HFFc6 (cell line): ENCODE results near the gene ARPC1B. TPM values are rescaled to one million over a fixed set of nuclear protein-coding genes. Genes with fewer than 3 reads are reported as not detected.
"Not testable (repeated sequence)": the region's sequence is repeated elsewhere in the genome, so short reads cannot be mapped to it uniquely, and the experiment has no call there.

Experiments
- DNase-seq: peaks from one replicate; pipeline ENCODE4 v3.0.0-alpha.2; 2018
- H3K27ac Mint-ChIP-seq: 2 replicates; pipeline ENCODE4 v1.8.0; 2020; ENCODE audit warnings: mild to moderate bottlenecking, mixed read lengths
- H3K27me3 Mint-ChIP-seq: 2 replicates; pipeline ENCODE4 v1.8.0; 2021; ENCODE audit warnings: mild to moderate bottlenecking, moderate library complexity, mixed read lengths; ENCODE audit not compliant: insufficient read depth
- H3K36me3 Mint-ChIP-seq: 2 replicates; pipeline ENCODE4 v1.8.0; 2021; ENCODE audit warnings: low read depth, mixed read lengths
- H3K4me1 Mint-ChIP-seq: 2 replicates; pipeline ENCODE4 v1.8.0; 2020; ENCODE audit warnings: low read depth, mixed read lengths
- H3K4me3 Mint-ChIP-seq: 2 replicates; pipeline ENCODE4 v1.8.0; 2020; ENCODE audit warnings: mild to moderate bottlenecking, moderate library complexity, mixed read lengths
- H3K9me3 Mint-ChIP-seq: 2 replicates; pipeline ENCODE4 v1.8.0; 2020; ENCODE audit warnings: mild to moderate bottlenecking, mixed read lengths
- CTCF ChIP-seq: fragments of 200-600 bp; sonication (generic); IDR thresholded peaks from 2 replicates; pipeline ENCODE4 v1.5.0; 2021; ENCODE audit warnings: antibody characterized with exemption, mild to moderate bottlenecking
- total RNA-seq, 6 experiments: library from RNA; stranded (reverse); fragmentation: NEBNext Ultra II Directional; extraction: Animal tissue kit (Norgen Biotek cat#: 25700); gene quantifications; 2 replicates in 1 of 6; 3 replicates in 5 of 6; pipeline ENCODE4 v1.2.3, GENCODE V29; 2021

The ARPC1B gene
- total RNA-seq, 6 experiments from 2014 or later = 233 to 281 (median 249) TPM

- peaks cover 39% of the 10 kb centered on the region for H3K4me1 Mint-ChIP-seq
- no peaks in the 10 kb centered on the region; the same call in 1 of the 2 replicates for H3K27me3 Mint-ChIP-seq
- H3K9me3 Mint-ChIP-seq = no peaks in the 10 kb centered on the region
- H3K27ac Mint-ChIP-seq = peak overlapping the region; percentile 97
- no peak for TF ChIP-seq CTCF
- H3K36me3 Mint-ChIP-seq = peaks cover 23% of the 10 kb centered on the region
- peak overlapping the region; percentile 87 for H3K4me3 Mint-ChIP-seq
- DNase-seq = no peak
Measured at GRCh38 chr7:99331002-99331401, 43.5 kb upstream of the ARPC1B start.

- Mint-ChIP-seq H3K9me3 (no peaks in the 10 kb centered on the region), H3K4me1 (peaks cover 18% of the 10 kb centered on the region)
- DNase-seq = no peak
Measured at GRCh38 chr7:99339595-99339994, 34.9 kb upstream of the ARPC1B start.

GRCh38 chr7:99340659-99341058 is 33.9 kb upstream of the ARPC1B start:
- no peak for TF ChIP-seq CTCF
- Mint-ChIP-seq H3K27ac (no peak overlapping the region), H3K4me1 (peaks cover 28% of the 10 kb centered on the region), H3K36me3 (peaks cover 30% of the 10 kb centered on the region), H3K9me3 (no peaks in the 10 kb centered on the region), H3K4me3 (no peak overlapping the region), H3K27me3 (no peaks in the 10 kb centered on the region)
- peak; percentile 26 for DNase-seq

More at GRCh38 chr7:99339595-99339994, 34.9 kb upstream of the ARPC1B start:
- Mint-ChIP-seq H3K36me3 (peaks cover 36% of the 10 kb centered on the region), H3K27ac (no peak overlapping the region), H3K27me3 (no peaks in the 10 kb centered on the region), H3K4me3 (no peak overlapping the region)
- TF ChIP-seq CTCF = no peak

GRCh38 chr7:99344061-99344647 is 30.4 kb upstream of the ARPC1B start:
- H3K9me3 Mint-ChIP-seq = no peaks in the 10 kb centered on the region
- DNase-seq = no peak
- no peak overlapping the region for H3K4me3 Mint-ChIP-seq
- no peaks in the 10 kb centered on the region for H3K27me3 Mint-ChIP-seq
- H3K36me3 Mint-ChIP-seq = peaks cover 32% of the 10 kb centered on the region
- H3K4me1 Mint-ChIP-seq = peaks cover 29% of the 10 kb centered on the region
- H3K27ac Mint-ChIP-seq = no peak overlapping the region
- no peak for TF ChIP-seq CTCF

GRCh38 chr7:99350641-99351040 is 23.9 kb upstream of the ARPC1B start:
- Mint-ChIP-seq H3K36me3 (peaks cover 18% of the 10 kb centered on the region), H3K27ac (peak overlapping the region; percentile 7)
- not testable (repeated sequence) for H3K4me1 Mint-ChIP-seq, H3K27me3 Mint-ChIP-seq, DNase-seq, H3K9me3 Mint-ChIP-seq, H3K4me3 Mint-ChIP-seq

- Mint-ChIP-seq H3K4me3 (no peak overlapping the region), H3K27me3 (no peaks in the 10 kb centered on the region), H3K4me1 (no peaks in the 10 kb centered on the region), H3K9me3 (no peaks in the 10 kb centered on the region), H3K36me3 (peaks cover 22% of the 10 kb centered on the region), H3K27ac (no peak overlapping the region)
- TF ChIP-seq CTCF = no peak
- DNase-seq = no peak
Measured at GRCh38 chr7:99352247-99352646, 22.3 kb upstream of the ARPC1B start.
